Stimulated activated CD8-positive, alpha-beta memory T cell treated with anti-CD3 and anti-CD28 coated beads, Interleukin-15, amount 100 ng/mL, for 1 hour (primary cell): Measurements from ENCODE around the gene RTP2.

Experiments used
- DNase-seq: peaks from one replicate; pipeline ENCODE4 v3.0.0-alpha.2; 2020; ENCODE audit warnings: low read depth

Gene RTP2

GRCh38 chr3:187667526-187667925 is 34.8 kb downstream of the RTP2 start:
- DNase-seq, result no peak

- no peak for DNase-seq
These were observed 36.5 kb downstream of the RTP2 start for GRCh38 chr3:187665764-187666402.

- no peak for DNase-seq
These were observed 37.3 kb downstream of the RTP2 start for GRCh38 chr3:187665010-187665409.

GRCh38 chr3:187662848-187663409 is 39.4 kb downstream of the RTP2 start:
- no peak for DNase-seq

GRCh38 chr3:187661267-187661666 is 41.1 kb downstream of the RTP2 start:
- no peak for DNase-seq

DNA sequence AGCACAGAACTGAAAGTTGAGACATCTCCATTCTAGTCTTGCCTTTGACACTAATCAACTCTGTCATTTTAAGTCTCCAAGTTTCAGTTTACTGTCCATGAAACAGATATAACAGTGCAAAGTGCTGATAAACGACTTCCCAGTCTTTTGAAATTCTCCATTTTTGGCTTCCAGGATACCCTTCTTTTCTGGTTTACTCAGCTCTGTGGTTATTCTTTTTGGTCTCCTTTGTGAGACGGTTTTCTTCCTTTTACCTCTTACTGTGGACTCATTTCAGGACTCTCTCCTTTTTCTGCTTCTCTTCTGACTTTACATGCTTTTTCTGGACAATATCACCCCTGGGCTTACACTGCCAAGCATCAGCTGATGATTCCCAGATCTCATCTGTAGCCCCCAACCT is 51.1 kb downstream of the RTP2 start:
- DNase-seq, result no peak
